ENCODE data around the gene PDS5B.

DNA sequence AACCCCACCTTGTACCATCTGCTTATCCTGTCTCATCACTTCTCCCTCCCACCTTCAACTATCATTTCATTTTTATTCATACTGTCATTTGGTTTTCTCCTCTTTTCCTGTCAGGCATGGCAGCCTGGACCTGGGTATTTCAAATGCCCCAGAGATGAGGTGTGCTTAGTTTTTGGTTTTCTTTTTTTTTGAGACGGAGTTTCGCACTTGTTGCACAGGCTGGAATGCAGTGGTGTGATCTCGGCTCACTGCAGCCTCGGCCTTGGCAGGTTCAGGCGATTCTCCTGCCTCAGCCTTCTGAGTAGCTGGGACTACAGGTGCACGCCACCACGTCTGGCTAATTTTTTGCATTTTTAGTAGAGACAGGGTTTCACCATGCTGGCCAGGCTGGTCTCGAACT lies 5.8 kb downstream of the PDS5B start:
- TF ChIP-seq, protein P1, sequence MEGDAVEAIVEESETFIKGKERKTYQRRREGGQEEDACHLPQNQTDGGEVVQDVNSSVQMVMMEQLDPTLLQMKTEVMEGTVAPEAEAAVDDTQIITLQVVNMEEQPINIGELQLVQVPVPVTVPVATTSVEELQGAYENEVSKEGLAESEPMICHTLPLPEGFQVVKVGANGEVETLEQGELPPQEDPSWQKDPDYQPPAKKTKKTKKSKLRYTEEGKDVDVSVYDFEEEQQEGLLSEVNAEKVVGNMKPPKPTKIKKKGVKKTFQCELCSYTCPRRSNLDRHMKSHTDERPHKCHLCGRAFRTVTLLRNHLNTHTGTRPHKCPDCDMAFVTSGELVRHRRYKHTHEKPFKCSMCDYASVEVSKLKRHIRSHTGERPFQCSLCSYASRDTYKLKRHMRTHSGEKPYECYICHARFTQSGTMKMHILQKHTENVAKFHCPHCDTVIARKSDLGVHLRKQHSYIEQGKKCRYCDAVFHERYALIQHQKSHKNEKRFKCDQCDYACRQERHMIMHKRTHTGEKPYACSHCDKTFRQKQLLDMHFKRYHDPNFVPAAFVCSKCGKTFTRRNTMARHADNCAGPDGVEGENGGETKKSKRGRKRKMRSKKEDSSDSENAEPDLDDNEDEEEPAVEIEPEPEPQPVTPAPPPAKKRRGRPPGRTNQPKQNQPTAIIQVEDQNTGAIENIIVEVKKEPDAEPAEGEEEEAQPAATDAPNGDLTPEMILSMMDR (conservative IDR thresholded peaks at IDR 0.05 in 1 of 2, IDR thresholded peaks at IDR 0.05 in 1 of 2; ENCODE audit: extremely low read depth in 1 of 2, insufficient read depth in 1 of 2, low read depth in 1 of 2, low read length in 2 of 2), result no peak
- TF ChIP-seq EZH2 (IDR thresholded peaks at IDR 0.05; ENCODE audit: borderline replicate concordance, low read length), result no peak

Data from mammary epithelial cell (primary cell).